Sigmoid colon (tissue), 7 donors: Measurements from ENCODE around the gene GFY. TPM values are rescaled to one million over a fixed set of nuclear protein-coding genes. Genes with fewer than 3 reads are reported as not detected.
A peak's percentile ranks its signal among the peaks of the same experiment; 100 is the strongest.

ENCODE experiments used
- DNase-seq: peaks from one replicate; pipeline ENCODE4 v3.0.0-alpha.2; 2019
- H3K27ac ChIP-seq, 4 donors: fragments of 200-600 bp; sonication (generic); one replicate each; pipeline ENCODE4 v1.5.1; 2016 to 2019; ENCODE audit warnings: mild to moderate bottlenecking in 1 of 4
- H3K27me3 ChIP-seq, 3 donors: fragments of 200-600 bp; sonication (generic); one replicate each; pipeline ENCODE4 v1.5.1; 2019; ENCODE audit warnings: mild to moderate bottlenecking in 1 of 3
- H3K36me3 ChIP-seq, 4 donors: fragments of 200-600 bp; sonication (generic); one replicate each; pipeline ENCODE4 v1.5.1; 2016 to 2019
- H3K4me1 ChIP-seq, 4 donors: fragments of 200-600 bp; sonication (generic); one replicate each; pipeline ENCODE4 v1.5.1; 2017 to 2019
- H3K4me3 ChIP-seq, 4 donors: fragments of 200-600 bp; sonication (generic); one replicate each; pipeline ENCODE4 v1.5.1; 2017 to 2019; ENCODE audit warnings: mild to moderate bottlenecking in 2 of 4, moderate library complexity in 1 of 4
- H3K9me3 ChIP-seq, 4 donors: fragments of 200-600 bp in 3 of 4; sonication (generic) in 3 of 4; one replicate each; pipeline versions ENCODE4 v1.5.1 to v1.6.1; 2013 to 2019
- CTCF ChIP-seq, 4 experiments: fragments of 450-650 bp in 3 of 4; fragments of 200-600 bp in 1 of 4; IDR thresholded peaks; one replicate each; pipeline ENCODE4 v1.5.1; 2016 to 2019; ENCODE audit warnings: antibody characterized with exemption in 4 of 4, mild to moderate bottlenecking in 3 of 4, moderate library complexity in 2 of 4
- EP300 ChIP-seq, 4 donors: sonication (generic); formaldehyde crosslinking; IDR thresholded peaks; one replicate each; pipeline ENCODE4 v1.6.1; 2017; ENCODE audit warnings: antibody characterized with exemption in 4 of 4
- POLR2A ChIP-seq, 2 donors: fragments of 450-650 bp; IDR thresholded peaks; one replicate each; pipeline ENCODE4 v1.6.1; 2016; ENCODE audit warnings: antibody characterized with exemption in 2 of 2, mild to moderate bottlenecking in 2 of 2, moderate library complexity in 2 of 2
- POLR2AphosphoS5 ChIP-seq, 4 donors: sonication (generic); formaldehyde crosslinking; IDR thresholded peaks; one replicate each; pipeline ENCODE4 v1.6.1; 2017; ENCODE audit warnings: antibody characterized with exemption in 4 of 4
- WGBS, 2 donors: extraction: QIAGEN DNeasy Blood & Tissue Kit; methylation state at CpG; one replicate each; pipeline ENCODE4 v1.1.7; 2013; 5-methylcytosine and 5-hydroxymethylcytosine counted together
- intact Hi-C: fragments of 100-400 bp; cut with DNase I; formaldehyde crosslinking; loops from one replicate; pipeline ENCODE4 v1.15.1; 2023
- polyA plus RNA-seq, 3 donors: library from polyadenylated mRNA; stranded (reverse); fragments of 200-250 nt; gene quantifications; one replicate each; pipeline ENCODE4 v1.2.3, GENCODE V29; 2013
- total RNA-seq, 4 donors: library from RNA; depleted of rRNA; stranded (reverse); fragments of >200 nt; gene quantifications; one replicate each; pipeline ENCODE4 v1.1.0, GENCODE V29; 2016
- donor health status: healthy with polysubstance abuse.
- donor health status: Bipolar disorder and iron deficiency.
- donor health status: healthy.

GFY gene
- total and polyA plus RNA-seq, 7 donors: not detected

DNA sequence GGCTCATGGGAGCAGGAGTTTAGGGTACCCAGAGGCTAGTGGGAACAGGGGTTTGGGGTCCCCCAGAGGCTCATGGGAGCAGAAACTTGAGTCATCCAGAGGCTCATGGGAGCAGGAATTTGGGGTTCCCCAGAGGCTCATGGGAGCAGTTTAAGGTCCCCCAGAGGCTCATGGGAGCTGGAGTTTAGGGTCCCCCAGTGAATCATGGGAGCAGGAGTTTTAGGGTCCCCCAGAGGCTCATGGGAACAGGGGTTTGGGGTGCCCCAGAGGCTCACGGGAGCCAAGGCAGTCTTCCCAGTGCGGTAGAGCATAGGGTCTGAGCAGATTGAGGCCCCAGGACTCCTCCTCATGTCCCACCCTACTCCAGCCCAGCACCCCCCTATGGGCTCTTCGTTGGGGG, 40.2 kb downstream of the GFY start:
- intact Hi-C loops: no loop called here
- TF ChIP-seq CTCF (IDR thresholded peaks at IDR 0.05): no peak
- TF ChIP-seq POLR2AphosphoS5 (IDR thresholded peaks at IDR 0.05): no peak
- TF ChIP-seq POLR2A (IDR thresholded peaks at IDR 0.05): no peak
- TF ChIP-seq EP300 (IDR thresholded peaks at IDR 0.05): no peak
- Histone ChIP-seq H3K9me3 (no peaks in the 10 kb centered on the region), H3K4me3 (no peak overlapping the region), H3K27me3 (no peaks in the 10 kb centered on the region), H3K27ac (no peak overlapping the region), H3K36me3 (peaks cover 0 to 62% (median 0%) of the 10 kb centered on the region in 4 donors), H3K4me1 (no peaks in the 10 kb centered on the region)
- 94 to 95% methylated on average over 3 of the region's 3 CpGs for WGBS, 2 donors
- DNase-seq: no peak

- Histone ChIP-seq H3K4me3 (no peak overlapping the region), H3K4me1 (no peaks in the 10 kb centered on the region), H3K27me3 (no peaks in the 10 kb centered on the region), H3K27ac (peak overlapping the region; percentile 23 to 73 (median 40)), H3K36me3 (peaks cover 0 to 46% (median 0%) of the 10 kb centered on the region in 4 donors), H3K9me3 (no peaks in the 10 kb centered on the region)
- no peak for DNase-seq
- intact Hi-C loops: no loop called here
- WGBS, 2 donors: 86 to 93% methylated on average over 19 of the region's 19 CpGs
- no peak for TF ChIP-seq EP300 (IDR thresholded peaks at IDR 0.05)
- no peak for TF ChIP-seq POLR2AphosphoS5 (IDR thresholded peaks at IDR 0.05)
- TF ChIP-seq CTCF (IDR thresholded peaks at IDR 0.05): no peak
- TF ChIP-seq POLR2A (IDR thresholded peaks at IDR 0.05): no peak
These were observed 43.0 kb downstream of the GFY start for GRCh38 chr19:49468199-49468598.

- WGBS, 2 donors: 48 to 61% methylated on average over 15 of the region's 15 CpGs
These were observed 43.7 kb downstream of the GFY start for GRCh38 chr19:49468746-49469447.

DNA sequence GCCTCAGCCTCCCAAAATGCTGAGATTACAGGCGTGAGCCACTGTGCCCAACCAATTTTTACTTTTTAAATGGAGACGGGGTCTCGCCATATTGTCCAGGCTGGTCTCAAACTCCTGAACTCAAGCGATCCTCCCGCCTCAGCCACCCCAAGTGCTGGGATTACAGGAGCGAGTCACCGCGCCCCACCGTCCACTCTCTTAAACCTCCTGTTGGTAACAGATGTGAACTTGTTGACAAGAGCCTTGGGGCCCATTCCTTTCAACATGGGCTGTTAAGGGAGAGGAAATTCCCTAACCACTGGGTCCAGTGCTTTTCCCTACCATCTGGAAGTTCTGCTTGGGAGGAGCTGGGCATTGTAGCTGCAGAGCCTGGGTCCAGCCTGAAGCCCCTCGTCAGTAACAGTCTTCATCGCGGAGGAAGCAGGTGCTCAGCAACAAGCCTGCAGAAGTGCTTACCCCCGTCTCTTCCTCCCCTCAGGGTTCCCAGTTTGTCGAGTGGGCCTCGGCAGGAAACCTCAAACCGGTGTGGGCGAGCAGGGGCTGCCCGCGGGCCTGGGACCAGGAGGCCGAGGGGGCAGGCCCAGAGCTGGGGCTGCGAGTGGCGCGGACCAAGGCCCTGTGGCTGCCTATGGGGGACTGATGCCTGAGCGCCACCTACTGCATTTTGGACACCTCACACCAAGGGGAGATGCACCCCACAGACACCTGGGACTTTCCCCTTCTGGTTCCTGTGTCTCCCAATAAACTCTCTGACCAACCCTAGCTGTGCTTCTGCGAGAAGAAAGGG, 44.8 kb downstream of the GFY start:
- H3K4me1 ChIP-seq: peaks cover 0 to 12% (median 8%) of the 10 kb centered on the region in 4 donors
- no peaks in the 10 kb centered on the region for H3K9me3 ChIP-seq
- H3K27me3 ChIP-seq: no peaks in the 10 kb centered on the region
- 54 to 82% methylated on average over 25 of the region's 25 CpGs for WGBS, 2 donors
- intact Hi-C loops: loop anchor here (10.0 kb wide), 1 partner anchor 835 kb away; the partner anchor contains the start of gene DBP
- peak overlapping the region in 1 of 4 donors; percentile 73 for H3K27ac ChIP-seq
- DNase-seq: no peak
- H3K36me3 ChIP-seq: peaks cover 0 to 35% (median 0%) of the 10 kb centered on the region in 4 donors
- no peak overlapping the region for H3K4me3 ChIP-seq
- TF ChIP-seq CTCF (IDR thresholded peaks at IDR 0.05) (no peak), POLR2A (IDR thresholded peaks at IDR 0.05) (no peak), POLR2AphosphoS5 (IDR thresholded peaks at IDR 0.05) (no peak), EP300 (IDR thresholded peaks at IDR 0.05) (no peak)

More at GRCh38 chr19:49468746-49469447, 43.7 kb downstream of the GFY start:
- Histone ChIP-seq H3K27me3 (no peaks in the 10 kb centered on the region), H3K27ac (peak overlapping the region; percentile 23 to 73 (median 40)), H3K4me3 (no peak overlapping the region), H3K4me1 (peaks cover 0 to 7% (median 5%) of the 10 kb centered on the region in 4 donors), H3K36me3 (peaks cover 0 to 44% (median 0%) of the 10 kb centered on the region in 4 donors), H3K9me3 (no peaks in the 10 kb centered on the region)
- TF ChIP-seq CTCF (IDR thresholded peaks at IDR 0.05): no peak
- TF ChIP-seq EP300 (IDR thresholded peaks at IDR 0.05): no peak
- TF ChIP-seq POLR2AphosphoS5 (IDR thresholded peaks at IDR 0.05): no peak
- TF ChIP-seq POLR2A (IDR thresholded peaks at IDR 0.05): no peak
- DNase-seq: peak; percentile 91
- intact Hi-C loops: no loop called here
